Vagina (tissue), 2 donors: ENCODE results near the gene MAMLD1.

Source experiments
- CTCF ChIP-seq, 3 experiments: fragments of 450-650 bp in 2 of 3; fragments of 200-600 bp in 1 of 3; sonication (generic) in 1 of 3; IDR thresholded peaks; one replicate each; pipeline ENCODE4 v1.5.1; 2017 to 2019; ENCODE audit warnings: antibody characterized with exemption in 3 of 3, mild to moderate bottlenecking in 2 of 3, moderate library complexity in 2 of 3
- POLR2A ChIP-seq, 2 donors: fragments of 450-650 bp; IDR thresholded peaks; one replicate each; pipeline ENCODE4 v1.6.1; 2017; ENCODE audit warnings: antibody characterized with exemption in 2 of 2, mild to moderate bottlenecking in 2 of 2, moderate library complexity in 2 of 2

GRCh38 chrX:150507251-150507856, 144.2 kb downstream of the MAMLD1 start:
- no peak for TF ChIP-seq CTCF (IDR thresholded peaks at IDR 0.05)
- TF ChIP-seq POLR2A (IDR thresholded peaks at IDR 0.05), result no peak
